ENCODE results near the gene PTPRE.

DNA sequence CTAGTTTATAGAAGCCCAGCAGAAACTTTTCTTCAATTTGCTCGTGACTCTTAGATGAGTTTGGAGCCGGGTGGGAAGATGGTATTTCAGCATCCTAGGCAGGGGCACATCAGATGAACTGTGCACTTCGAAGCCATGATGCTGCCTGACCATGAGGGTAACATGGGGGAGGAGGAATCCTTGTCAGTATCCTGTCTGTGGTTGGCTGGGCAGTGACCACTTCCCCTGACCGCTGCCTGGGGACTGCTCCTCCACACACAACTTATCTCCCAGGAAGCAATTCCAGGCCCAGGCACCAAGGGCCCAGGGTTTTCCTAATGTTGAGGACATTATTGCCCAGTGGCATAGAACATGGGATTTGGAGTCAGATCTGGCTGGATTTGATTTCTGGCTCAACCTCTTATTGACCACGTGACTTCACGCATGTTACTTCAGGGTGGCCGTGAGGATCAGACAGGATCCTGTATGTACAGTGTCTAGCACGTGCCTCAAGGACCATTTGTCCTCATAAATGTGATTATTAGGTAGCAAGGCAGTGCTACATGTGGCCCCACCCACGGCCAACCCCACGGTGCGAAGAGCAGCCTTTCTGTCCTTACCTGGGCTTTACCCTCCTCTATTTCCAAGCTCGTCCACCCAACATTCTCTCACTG, 65.2 kb downstream of the PTPRE start:
- TF ChIP-seq, protein P1, sequence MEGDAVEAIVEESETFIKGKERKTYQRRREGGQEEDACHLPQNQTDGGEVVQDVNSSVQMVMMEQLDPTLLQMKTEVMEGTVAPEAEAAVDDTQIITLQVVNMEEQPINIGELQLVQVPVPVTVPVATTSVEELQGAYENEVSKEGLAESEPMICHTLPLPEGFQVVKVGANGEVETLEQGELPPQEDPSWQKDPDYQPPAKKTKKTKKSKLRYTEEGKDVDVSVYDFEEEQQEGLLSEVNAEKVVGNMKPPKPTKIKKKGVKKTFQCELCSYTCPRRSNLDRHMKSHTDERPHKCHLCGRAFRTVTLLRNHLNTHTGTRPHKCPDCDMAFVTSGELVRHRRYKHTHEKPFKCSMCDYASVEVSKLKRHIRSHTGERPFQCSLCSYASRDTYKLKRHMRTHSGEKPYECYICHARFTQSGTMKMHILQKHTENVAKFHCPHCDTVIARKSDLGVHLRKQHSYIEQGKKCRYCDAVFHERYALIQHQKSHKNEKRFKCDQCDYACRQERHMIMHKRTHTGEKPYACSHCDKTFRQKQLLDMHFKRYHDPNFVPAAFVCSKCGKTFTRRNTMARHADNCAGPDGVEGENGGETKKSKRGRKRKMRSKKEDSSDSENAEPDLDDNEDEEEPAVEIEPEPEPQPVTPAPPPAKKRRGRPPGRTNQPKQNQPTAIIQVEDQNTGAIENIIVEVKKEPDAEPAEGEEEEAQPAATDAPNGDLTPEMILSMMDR (IDR thresholded peaks at IDR 0.05): no peak
- no peak for TF ChIP-seq POLR2A (IDR thresholded peaks at IDR 0.05)

Data from lower leg skin (tissue), 3 donors.